Ishikawa (cell line): Measurements from ENCODE around the gene SHISAL1.

Experiments
- CEBPB ChIP-seq: IDR thresholded peaks from 2 replicates; pipeline ENCODE4 v1.6.1; 2012
- CREB1 ChIP-seq: IDR thresholded peaks from 2 replicates; pipeline ENCODE4 v1.6.1; 2012; ENCODE audit warnings: low read depth
- EGR1 ChIP-seq: IDR thresholded peaks from 2 replicates; pipeline ENCODE4 v1.6.1; 2012
- EP300 ChIP-seq: IDR thresholded peaks from 2 replicates; pipeline ENCODE4 v1.6.1; 2012; ENCODE audit warnings: borderline replicate concordance
- FOXM1 ChIP-seq: IDR thresholded peaks from 2 replicates; pipeline ENCODE4 v1.6.1; 2012; ENCODE audit warnings: low read depth, borderline replicate concordance
- TAF1 ChIP-seq: IDR thresholded peaks from 2 replicates; pipeline ENCODE4 v1.6.1; 2012; ENCODE audit warnings: low read depth, mild to moderate bottlenecking
- TEAD4 ChIP-seq: IDR thresholded peaks from 2 replicates; pipeline ENCODE4 v1.6.1; 2012
- USF1 ChIP-seq: IDR thresholded peaks from 2 replicates; pipeline ENCODE4 v1.6.1; 2012
- YY1 ChIP-seq: IDR thresholded peaks from 2 replicates; pipeline ENCODE4 v1.6.1; 2012; ENCODE audit warnings: low read depth
- ZBTB7A ChIP-seq: IDR thresholded peaks from 2 replicates; pipeline ENCODE4 v1.6.1; 2012; ENCODE audit warnings: low read depth
- TF ChIP-seq, protein P1 (sequence below): IDR thresholded peaks from 2 replicates; pipeline ENCODE4 v1.6.1; 2012
- TF ChIP-seq, protein P2 (sequence below): IDR thresholded peaks from 2 replicates; pipeline ENCODE4 v1.6.1; 2012; ENCODE audit warnings: low read depth, mild to moderate bottlenecking

- TF ChIP-seq TEAD4 (no peak), EGR1 (no peak), CREB1 (no peak), YY1 (no peak), TAF1 (no peak), EP300 (no peak), FOXM1 (no peak), ZBTB7A (no peak), CEBPB (no peak), USF1 (no peak)
- TF ChIP-seq, protein P1, sequence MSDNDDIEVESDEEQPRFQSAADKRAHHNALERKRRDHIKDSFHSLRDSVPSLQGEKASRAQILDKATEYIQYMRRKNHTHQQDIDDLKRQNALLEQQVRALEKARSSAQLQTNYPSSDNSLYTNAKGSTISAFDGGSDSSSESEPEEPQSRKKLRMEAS: no peak
- TF ChIP-seq, protein P2, sequence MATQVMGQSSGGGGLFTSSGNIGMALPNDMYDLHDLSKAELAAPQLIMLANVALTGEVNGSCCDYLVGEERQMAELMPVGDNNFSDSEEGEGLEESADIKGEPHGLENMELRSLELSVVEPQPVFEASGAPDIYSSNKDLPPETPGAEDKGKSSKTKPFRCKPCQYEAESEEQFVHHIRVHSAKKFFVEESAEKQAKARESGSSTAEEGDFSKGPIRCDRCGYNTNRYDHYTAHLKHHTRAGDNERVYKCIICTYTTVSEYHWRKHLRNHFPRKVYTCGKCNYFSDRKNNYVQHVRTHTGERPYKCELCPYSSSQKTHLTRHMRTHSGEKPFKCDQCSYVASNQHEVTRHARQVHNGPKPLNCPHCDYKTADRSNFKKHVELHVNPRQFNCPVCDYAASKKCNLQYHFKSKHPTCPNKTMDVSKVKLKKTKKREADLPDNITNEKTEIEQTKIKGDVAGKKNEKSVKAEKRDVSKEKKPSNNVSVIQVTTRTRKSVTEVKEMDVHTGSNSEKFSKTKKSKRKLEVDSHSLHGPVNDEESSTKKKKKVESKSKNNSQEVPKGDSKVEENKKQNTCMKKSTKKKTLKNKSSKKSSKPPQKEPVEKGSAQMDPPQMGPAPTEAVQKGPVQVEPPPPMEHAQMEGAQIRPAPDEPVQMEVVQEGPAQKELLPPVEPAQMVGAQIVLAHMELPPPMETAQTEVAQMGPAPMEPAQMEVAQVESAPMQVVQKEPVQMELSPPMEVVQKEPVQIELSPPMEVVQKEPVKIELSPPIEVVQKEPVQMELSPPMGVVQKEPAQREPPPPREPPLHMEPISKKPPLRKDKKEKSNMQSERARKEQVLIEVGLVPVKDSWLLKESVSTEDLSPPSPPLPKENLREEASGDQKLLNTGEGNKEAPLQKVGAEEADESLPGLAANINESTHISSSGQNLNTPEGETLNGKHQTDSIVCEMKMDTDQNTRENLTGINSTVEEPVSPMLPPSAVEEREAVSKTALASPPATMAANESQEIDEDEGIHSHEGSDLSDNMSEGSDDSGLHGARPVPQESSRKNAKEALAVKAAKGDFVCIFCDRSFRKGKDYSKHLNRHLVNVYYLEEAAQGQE: no peak
These were observed 112.9 kb downstream of the SHISAL1 start for GRCh38 chr22:44199866-44200265.
